Measurements from ENCODE around the gene TTC23.

GRCh38 chr15:99275525-99276128 is 26.2 kb upstream of the TTC23 start:
- TF ChIP-seq EZH2 (optimal IDR thresholded peaks at IDR 0.05; ENCODE audit: low read depth, low read length), result no peak
- TF ChIP-seq CTCF (IDR thresholded peaks at IDR 0.05; ENCODE audit: low read length), result no peak

Measured in MM.1S (cell line).